Activated CD8-positive, alpha-beta T cell treated with anti-CD3 and anti-CD28 coated beads for 36 hours (primary cell): Measurements from ENCODE around the gene ANKH. TPM values are rescaled to one million over a fixed set of nuclear protein-coding genes. Genes with fewer than 3 reads are reported as not detected.

Source experiments
- ATAC-seq: fragments of 200-7000 bp; cut with Tn5 transposase; one replicate; pipeline ENCODE4 v1.10.0; 2021; ENCODE audit warnings: mild to moderate bottlenecking, moderate library complexity
- CTCF ChIA-PET: fragments of 350-600 bp; sonication (Branson Sonifier 250); formaldehyde crosslinking; loops from one replicate; lab custom pipeline; 2021; ENCODE audit warnings: antibody characterized with exemption; lab: Charles Lee
- POLR2A ChIA-PET: fragments of 350-600 bp; sonication (Branson Sonifier 250); formaldehyde crosslinking; loops from one replicate; lab custom pipeline; 2021; ENCODE audit warnings: antibody characterized with exemption; lab: Charles Lee
- DNase-seq: peaks from one replicate; pipeline ENCODE4 v3.0.0-alpha.2; 2020
- H3K27ac Mint-ChIP-seq: one replicate; pipeline ENCODE4 v1.8.0; 2021; ENCODE audit warnings: mild to moderate bottlenecking, mixed read lengths
- H3K27me3 Mint-ChIP-seq: one replicate; pipeline ENCODE4 v1.8.0; 2021; ENCODE audit warnings: mixed read lengths
- H3K36me3 Mint-ChIP-seq: one replicate; pipeline ENCODE4 v1.8.0; 2021; ENCODE audit warnings: low read depth, mixed read lengths
- H3K4me1 Mint-ChIP-seq: one replicate; pipeline ENCODE4 v1.8.0; 2021; ENCODE audit warnings: low read depth, mixed read lengths
- H3K4me3 Mint-ChIP-seq: one replicate; pipeline ENCODE4 v1.8.0; 2021; ENCODE audit warnings: mild to moderate bottlenecking, moderate library complexity, mixed read lengths
- H3K9me3 Mint-ChIP-seq: one replicate; pipeline ENCODE4 v1.8.0; 2021; ENCODE audit warnings: mixed read lengths
- CTCF ChIP-seq: fragments of 200-600 bp; IDR thresholded peaks from one replicate; pipeline ENCODE4 v1.8.0; 2022; ENCODE audit warnings: antibody characterized with exemption, mild to moderate bottlenecking
- intact Hi-C: fragments of 100-400 bp; cut with micrococcal nuclease; formaldehyde crosslinking; loops from one replicate; pipeline ENCODE4 v1.10.0; 2022
- total RNA-seq, 2 experiments: library from RNA; stranded (reverse); gene quantifications; one replicate each; pipeline ENCODE4 v1.2.3, GENCODE V29; 2021

Gene ANKH
- total RNA-seq, 2 experiments from 2014 or later: 85.4 to 87.2 TPM

- H3K9me3 Mint-ChIP-seq: no peaks in the 10 kb centered on the region
- no peak overlapping the region for H3K4me3 Mint-ChIP-seq
- H3K4me1 Mint-ChIP-seq: peaks cover 6% of the 10 kb centered on the region
- intact Hi-C loops: loop anchor here (1.0 to 5.0 kb wide), 2 partner anchors 144 to 275 kb away; partner anchors contain the start of gene ANKH
- ATAC-seq (no peak), DNase-seq (no peak)
- no peak for TF ChIP-seq CTCF
- H3K27me3 Mint-ChIP-seq: no peaks in the 10 kb centered on the region
- ChIA-PET CTCF (interaction anchor here (0.9 to 5.7 kb wide), 44 partner anchors 9 to 376 kb away, joined by 3 to 123 read pairs (median 5); partner anchors contain the start of gene ANKH), POLR2A (interaction anchor here (0.7 to 1.9 kb wide), 4 partner anchors 18 to 264 kb away, joined by 3 to 6 read pairs (median 4); no protein-coding TSS in a partner anchor)
- H3K36me3 Mint-ChIP-seq: peaks cover 19% of the 10 kb centered on the region
- no peak overlapping the region for H3K27ac Mint-ChIP-seq
Observed at GRCh38 chr5:14727928-14728458, 143.6 kb downstream of the ANKH start.

- ChIA-PET POLR2A (interaction anchor here (0.7 to 1.9 kb wide), 4 partner anchors 140 to 265 kb away, joined by 3 to 6 read pairs (median 4); no protein-coding TSS in a partner anchor), CTCF (interaction anchor here (0.6 to 5.7 kb wide), 61 partner anchors 8 to 376 kb away, joined by 3 to 123 read pairs (median 4); partner anchors contain the start of gene ANKH)
- intact Hi-C loops: loop anchor here (1.0 to 5.0 kb wide), 2 partner anchors 145 to 276 kb away; partner anchors contain the start of gene ANKH
- no peak overlapping the region for H3K4me3 Mint-ChIP-seq
- DNase-seq (peak; percentile 75), ATAC-seq (peak; percentile 70)
- H3K4me1 Mint-ChIP-seq: peaks cover 6% of the 10 kb centered on the region
- peak; percentile 91 for TF ChIP-seq CTCF
- H3K9me3 Mint-ChIP-seq: no peaks in the 10 kb centered on the region
- no peak overlapping the region for H3K27ac Mint-ChIP-seq
- peaks cover 22% of the 10 kb centered on the region for H3K36me3 Mint-ChIP-seq
- no peaks in the 10 kb centered on the region for H3K27me3 Mint-ChIP-seq
Observed at GRCh38 chr5:14727428-14727865, 144.1 kb downstream of the ANKH start.

- POLR2A ChIA-PET: interaction anchor here (0.6 to 1.9 kb wide), 3 partner anchors 19 to 261 kb away, joined by 3 to 6 read pairs (median 3); no protein-coding TSS in a partner anchor
- H3K9me3 Mint-ChIP-seq: no peaks in the 10 kb centered on the region
- peaks cover 9% of the 10 kb centered on the region for H3K4me1 Mint-ChIP-seq
- H3K4me3 Mint-ChIP-seq: no peak overlapping the region
- no peak overlapping the region for H3K27ac Mint-ChIP-seq
- CTCF ChIA-PET: interaction anchor here (0.8 to 5.7 kb wide), 43 partner anchors 7 to 374 kb away, joined by 3 to 123 read pairs (median 5); partner anchors contain the start of gene ANKH
- no peak for DNase-seq
- TF ChIP-seq CTCF: no peak
- H3K27me3 Mint-ChIP-seq: no peaks in the 10 kb centered on the region
- ATAC-seq: no peak
- intact Hi-C loops: loop anchor here (5.0 kb wide), 1 partner anchor 146 kb away; the partner anchor contains the start of gene ANKH
- peaks cover 27% of the 10 kb centered on the region for H3K36me3 Mint-ChIP-seq
Observed at GRCh38 chr5:14726066-14726838, 145.3 kb downstream of the ANKH start.

- TF ChIP-seq CTCF: no peak
- Mint-ChIP-seq H3K27me3 (no peaks in the 10 kb centered on the region), H3K4me3 (no peak overlapping the region), H3K9me3 (no peaks in the 10 kb centered on the region), H3K36me3 (peaks cover 31% of the 10 kb centered on the region), H3K27ac (no peak overlapping the region), H3K4me1 (peaks cover 21% of the 10 kb centered on the region)
- intact Hi-C loops: loop anchor here (5.0 kb wide), 1 partner anchor 148 kb away; the partner anchor contains the start of gene ANKH
- DNase-seq (no peak), ATAC-seq (no peak)
- ChIA-PET POLR2A (interaction anchor here (0.9 to 1.0 kb wide), 3 partner anchors 10 to 147 kb away, joined by 3 read pairs; partner anchors contain the start of gene ANKH), CTCF (interaction anchor here (0.8 to 5.7 kb wide), 5 partner anchors 17 to 278 kb away, joined by 3 to 123 read pairs (median 5); no protein-coding TSS in a partner anchor)
Observed at GRCh38 chr5:14724633-14725032, 146.9 kb downstream of the ANKH start.
